ENCODE data around the gene PRPF38A. TPM values are rescaled to one million over a fixed set of nuclear protein-coding genes. Genes with fewer than 3 reads are reported as not detected.

The PRPF38A gene
- polyA plus RNA-seq (2013, experiment 1 of 4), result 65.2 TPM
- 62.7 TPM for polyA plus RNA-seq (2013, experiment 2 of 4)
- polyA plus RNA-seq (2013, experiment 3 of 4), result 57.8 TPM
- polyA plus RNA-seq (2013, experiment 4 of 4), result 58.2 TPM

- 0% methylated on average over 57 of the region's 57 CpGs for WGBS, 2 experiments
- H3K4me3 ChIP-seq (ENCODE audit: insufficient read depth, low read depth, low read length), result peak within 1 kb of the TSS; percentile 97
- peaks cover 34% of the 10 kb centered on the region for H3K36me3 ChIP-seq (ENCODE audit: control insufficient read depth, insufficient read depth, low read length)
Measured at GRCh38 chr1:52404116-52404974, at the start of gene PRPF38A, which contains the start of gene ORC1. PRPF38A (plus strand) TSS chr1:52404602; CDS start chr1:52404750, 148 bp downstream. ORC1 (minus strand) TSS chr1:52404423; CDS start chr1:52402223, 2,200 bp downstream.

GRCh38 chr1:52355436-52355835 is 49.0 kb upstream of the PRPF38A start:
- 96 to 97% methylated on average over 8 of the region's 8 CpGs for WGBS, 2 experiments
- Histone ChIP-seq H3K36me3 (ENCODE audit: control insufficient read depth, insufficient read depth, low read length) (peaks cover 49% of the 10 kb centered on the region), H3K9me3 (ENCODE audit: control insufficient read depth, low read length) (no peaks in the 10 kb centered on the region), H3K4me3 (ENCODE audit: insufficient read depth, low read depth, low read length) (no peak overlapping the region), H3K27ac (ENCODE audit: insufficient read depth, low read depth, low read length, poor library complexity, severe bottlenecking) (no peak overlapping the region), H3K4me1 (ENCODE audit: control insufficient read depth, insufficient read depth, low read length) (peaks cover 14% of the 10 kb centered on the region), H3K27me3 (ENCODE audit: control insufficient read depth, insufficient read depth, low read length, poor library complexity, severe bottlenecking) (no peaks in the 10 kb centered on the region)

More at GRCh38 chr1:52404116-52404974, at the start of gene PRPF38A, which contains the start of gene ORC1:
- Histone ChIP-seq H3K9me3 (ENCODE audit: control insufficient read depth, low read length) (no peaks in the 10 kb centered on the region), H3K27me3 (ENCODE audit: control insufficient read depth, insufficient read depth, low read length, poor library complexity, severe bottlenecking) (no peaks in the 10 kb centered on the region), H3K4me1 (ENCODE audit: control insufficient read depth, insufficient read depth, low read length) (peaks cover 3% of the 10 kb centered on the region), H3K27ac (ENCODE audit: insufficient read depth, low read depth, low read length, poor library complexity, severe bottlenecking) (peak within 1 kb of the TSS; percentile 91)

GRCh38 chr1:52355847-52356505 is 48.4 kb upstream of the PRPF38A start:
- H3K4me3 ChIP-seq (ENCODE audit: insufficient read depth, low read depth, low read length), result no peak overlapping the region
- H3K27ac ChIP-seq (ENCODE audit: insufficient read depth, low read depth, low read length, poor library complexity, severe bottlenecking), result no peak overlapping the region
- peaks cover 50% of the 10 kb centered on the region for H3K36me3 ChIP-seq (ENCODE audit: control insufficient read depth, insufficient read depth, low read length)
- WGBS, 2 experiments, result 94 to 95% methylated on average over 11 of the region's 11 CpGs
- H3K9me3 ChIP-seq (ENCODE audit: control insufficient read depth, low read length), result no peaks in the 10 kb centered on the region
- peaks cover 9% of the 10 kb centered on the region for H3K4me1 ChIP-seq (ENCODE audit: control insufficient read depth, insufficient read depth, low read length)
- H3K27me3 ChIP-seq (ENCODE audit: control insufficient read depth, insufficient read depth, low read length, poor library complexity, severe bottlenecking), result no peaks in the 10 kb centered on the region

GRCh38 chr1:52356818-52357355 is 47.5 kb upstream of the PRPF38A start:
- Histone ChIP-seq H3K27ac (ENCODE audit: insufficient read depth, low read depth, low read length, poor library complexity, severe bottlenecking) (no peak overlapping the region), H3K27me3 (ENCODE audit: control insufficient read depth, insufficient read depth, low read length, poor library complexity, severe bottlenecking) (no peaks in the 10 kb centered on the region), H3K4me3 (ENCODE audit: insufficient read depth, low read depth, low read length) (no peak overlapping the region), H3K36me3 (ENCODE audit: control insufficient read depth, insufficient read depth, low read length) (peaks cover 55% of the 10 kb centered on the region), H3K9me3 (ENCODE audit: control insufficient read depth, low read length) (no peaks in the 10 kb centered on the region), H3K4me1 (ENCODE audit: control insufficient read depth, insufficient read depth, low read length) (peaks cover 2% of the 10 kb centered on the region)
- WGBS, 2 experiments, result 94 to 98% methylated on average over 8 of the region's 8 CpGs

- peaks cover 57% of the 10 kb centered on the region for H3K36me3 ChIP-seq (ENCODE audit: control insufficient read depth, insufficient read depth, low read length)
- 95% methylated on average over 9 of the region's 9 CpGs for WGBS, 2 experiments
Measured at GRCh38 chr1:52357397-52357796, 47.0 kb upstream of the PRPF38A start.

GRCh38 chr1:52358851-52359497 is 45.4 kb upstream of the PRPF38A start:
- 96 to 97% methylated on average over 18 of the region's 18 CpGs for WGBS, 2 experiments

More at GRCh38 chr1:52357397-52357796, 47.0 kb upstream of the PRPF38A start:
- Histone ChIP-seq H3K4me1 (ENCODE audit: control insufficient read depth, insufficient read depth, low read length) (no peaks in the 10 kb centered on the region), H3K27ac (ENCODE audit: insufficient read depth, low read depth, low read length, poor library complexity, severe bottlenecking) (no peak overlapping the region), H3K9me3 (ENCODE audit: control insufficient read depth, low read length) (no peaks in the 10 kb centered on the region), H3K27me3 (ENCODE audit: control insufficient read depth, insufficient read depth, low read length, poor library complexity, severe bottlenecking) (no peaks in the 10 kb centered on the region), H3K4me3 (ENCODE audit: insufficient read depth, low read depth, low read length) (no peak overlapping the region)

GRCh38 chr1:52359676-52360594 is 44.5 kb upstream of the PRPF38A start:
- Histone ChIP-seq H3K27ac (ENCODE audit: insufficient read depth, low read depth, low read length, poor library complexity, severe bottlenecking) (no peak overlapping the region), H3K4me1 (ENCODE audit: control insufficient read depth, insufficient read depth, low read length) (peaks cover 6% of the 10 kb centered on the region), H3K4me3 (ENCODE audit: insufficient read depth, low read depth, low read length) (no peak overlapping the region), H3K27me3 (ENCODE audit: control insufficient read depth, insufficient read depth, low read length, poor library complexity, severe bottlenecking) (no peaks in the 10 kb centered on the region), H3K36me3 (ENCODE audit: control insufficient read depth, insufficient read depth, low read length) (peaks cover 42% of the 10 kb centered on the region), H3K9me3 (ENCODE audit: control insufficient read depth, low read length) (no peaks in the 10 kb centered on the region)
- 95 to 96% methylated on average over 24 of the region's 24 CpGs for WGBS, 2 experiments

More at GRCh38 chr1:52358851-52359497, 45.4 kb upstream of the PRPF38A start:
- H3K9me3 ChIP-seq (ENCODE audit: control insufficient read depth, low read length), result no peaks in the 10 kb centered on the region
- H3K4me1 ChIP-seq (ENCODE audit: control insufficient read depth, insufficient read depth, low read length), result no peaks in the 10 kb centered on the region
- H3K4me3 ChIP-seq (ENCODE audit: insufficient read depth, low read depth, low read length), result no peak overlapping the region
- no peak overlapping the region for H3K27ac ChIP-seq (ENCODE audit: insufficient read depth, low read depth, low read length, poor library complexity, severe bottlenecking)
- H3K36me3 ChIP-seq (ENCODE audit: control insufficient read depth, insufficient read depth, low read length), result peaks cover 52% of the 10 kb centered on the region
- H3K27me3 ChIP-seq (ENCODE audit: control insufficient read depth, insufficient read depth, low read length, poor library complexity, severe bottlenecking), result no peaks in the 10 kb centered on the region

- H3K4me3 ChIP-seq (ENCODE audit: insufficient read depth, low read depth, low read length), result no peak overlapping the region
- H3K27me3 ChIP-seq (ENCODE audit: control insufficient read depth, insufficient read depth, low read length, poor library complexity, severe bottlenecking), result no peaks in the 10 kb centered on the region
- 91 to 95% methylated on average over 7 of the region's 7 CpGs for WGBS, 2 experiments
- no peak overlapping the region for H3K27ac ChIP-seq (ENCODE audit: insufficient read depth, low read depth, low read length, poor library complexity, severe bottlenecking)
- H3K36me3 ChIP-seq (ENCODE audit: control insufficient read depth, insufficient read depth, low read length), result peaks cover 39% of the 10 kb centered on the region
- H3K9me3 ChIP-seq (ENCODE audit: control insufficient read depth, low read length), result no peaks in the 10 kb centered on the region
- H3K4me1 ChIP-seq (ENCODE audit: control insufficient read depth, insufficient read depth, low read length), result peaks cover 7% of the 10 kb centered on the region
Measured at GRCh38 chr1:52360595-52360968, 43.8 kb upstream of the PRPF38A start.

- Histone ChIP-seq H3K4me3 (ENCODE audit: insufficient read depth, low read depth, low read length) (peak overlapping the region; percentile 84), H3K9me3 (ENCODE audit: control insufficient read depth, low read length) (no peaks in the 10 kb centered on the region), H3K36me3 (ENCODE audit: control insufficient read depth, insufficient read depth, low read length) (peaks cover 24% of the 10 kb centered on the region), H3K4me1 (ENCODE audit: control insufficient read depth, insufficient read depth, low read length) (peaks cover 7% of the 10 kb centered on the region), H3K27me3 (ENCODE audit: control insufficient read depth, insufficient read depth, low read length, poor library complexity, severe bottlenecking) (no peaks in the 10 kb centered on the region), H3K27ac (ENCODE audit: insufficient read depth, low read depth, low read length, poor library complexity, severe bottlenecking) (no peak overlapping the region)
- WGBS, 2 experiments, result 86 to 88% methylated on average over 5 of the region's 5 CpGs
Measured at GRCh38 chr1:52364235-52364839, 40.1 kb upstream of the PRPF38A start.

Measured in ectodermal cell (in vitro differentiated cells).